ENCODE results near the gene SH3BP2. TPM values are rescaled to one million over a fixed set of nuclear protein-coding genes. Genes with fewer than 3 reads are reported as not detected.
A peak's percentile ranks its signal among the peaks of the same experiment; 100 is the strongest.

The SH3BP2 gene
- total RNA-seq, 1 experiment from 2014 or later: 28.1 TPM

- H3K36me3 ChIP-seq: peaks cover 39% of the 10 kb centered on the region
- no peaks in the 10 kb centered on the region for H3K27me3 ChIP-seq
- no peak for DNase-seq
- H3K4me1 ChIP-seq: no peaks in the 10 kb centered on the region
- H3K27ac ChIP-seq: no peak overlapping the region
- H3K4me3 ChIP-seq: no peak overlapping the region
- H3K9me3 ChIP-seq (replicated peaks): no peaks in the 10 kb centered on the region
Observed at GRCh38 chr4:2833671-2834000, 40.8 kb downstream of the SH3BP2 start.

- no peaks in the 10 kb centered on the region for H3K27me3 ChIP-seq
- peaks cover 37% of the 10 kb centered on the region for H3K36me3 ChIP-seq
- no peak overlapping the region for H3K4me3 ChIP-seq
- H3K9me3 ChIP-seq (replicated peaks): no peaks in the 10 kb centered on the region
- H3K27ac ChIP-seq: no peak overlapping the region
- no peaks in the 10 kb centered on the region for H3K4me1 ChIP-seq
- no peak for DNase-seq
Observed at GRCh38 chr4:2834001-2834921, 41.4 kb downstream of the SH3BP2 start.

GRCh38 chr4:2835978-2836377 lies 43.1 kb downstream of the SH3BP2 start:
- no peak overlapping the region for H3K27ac ChIP-seq
- no peak for DNase-seq
- H3K4me3 ChIP-seq: no peak overlapping the region
- no peaks in the 10 kb centered on the region for H3K4me1 ChIP-seq
- H3K9me3 ChIP-seq (replicated peaks): no peaks in the 10 kb centered on the region
- peaks cover 27% of the 10 kb centered on the region for H3K36me3 ChIP-seq
- no peaks in the 10 kb centered on the region for H3K27me3 ChIP-seq

- Histone ChIP-seq H3K36me3 (peaks cover 27% of the 10 kb centered on the region), H3K27ac (no peak overlapping the region), H3K9me3 (replicated peaks) (no peaks in the 10 kb centered on the region), H3K4me1 (no peaks in the 10 kb centered on the region), H3K27me3 (no peaks in the 10 kb centered on the region), H3K4me3 (no peak overlapping the region)
- DNase-seq: no peak
Observed at GRCh38 chr4:2836391-2836859, 43.5 kb downstream of the SH3BP2 start.

GRCh38 chr4:2837110-2837903 lies 44.4 kb downstream of the SH3BP2 start:
- H3K4me3 ChIP-seq: no peak overlapping the region
- H3K27me3 ChIP-seq: no peaks in the 10 kb centered on the region
- H3K36me3 ChIP-seq: peaks cover 22% of the 10 kb centered on the region
- no peaks in the 10 kb centered on the region for H3K4me1 ChIP-seq
- H3K9me3 ChIP-seq (replicated peaks): no peaks in the 10 kb centered on the region
- DNase-seq: no peak
- no peak overlapping the region for H3K27ac ChIP-seq

GRCh38 chr4:2837904-2838496 lies 45.1 kb downstream of the SH3BP2 start:
- Histone ChIP-seq H3K9me3 (replicated peaks) (no peaks in the 10 kb centered on the region), H3K27ac (no peak overlapping the region), H3K4me3 (no peak overlapping the region), H3K27me3 (no peaks in the 10 kb centered on the region), H3K36me3 (peaks cover 16% of the 10 kb centered on the region), H3K4me1 (no peaks in the 10 kb centered on the region)
- no peak for DNase-seq

GRCh38 chr4:2839060-2839459 lies 46.2 kb downstream of the SH3BP2 start:
- Histone ChIP-seq H3K4me3 (no peak overlapping the region), H3K27ac (no peak overlapping the region), H3K36me3 (peaks cover 9% of the 10 kb centered on the region), H3K4me1 (no peaks in the 10 kb centered on the region), H3K9me3 (replicated peaks) (no peaks in the 10 kb centered on the region), H3K27me3 (no peaks in the 10 kb centered on the region)
- DNase-seq: no peak

- no peaks in the 10 kb centered on the region for H3K27me3 ChIP-seq
- DNase-seq: no peak
- H3K4me1 ChIP-seq: no peaks in the 10 kb centered on the region
- no peaks in the 10 kb centered on the region for H3K36me3 ChIP-seq
- peak overlapping the region; percentile 88 for H3K4me3 ChIP-seq
- no peaks in the 10 kb centered on the region for H3K9me3 ChIP-seq (replicated peaks)
- H3K27ac ChIP-seq: peak overlapping the region; percentile 73
Observed at GRCh38 chr4:2842687-2843262, 49.9 kb downstream of the SH3BP2 start.

- peak; percentile 91 to 96 for DNase-seq
- no peaks in the 10 kb centered on the region for H3K27me3 ChIP-seq
Observed at GRCh38 chr4:2843263-2843940, 50.5 kb downstream of the SH3BP2 start, which contains the start of gene ADD1. ADD1 (plus strand) TSS chr4:2843844; CDS start chr4:2875916, 32,072 bp downstream.

GRCh38 chr4:2843941-2844584 lies 51.2 kb downstream of the SH3BP2 start:
- H3K27ac ChIP-seq: peak overlapping the region; percentile 39
- no peaks in the 10 kb centered on the region for H3K27me3 ChIP-seq
- no peaks in the 10 kb centered on the region for H3K9me3 ChIP-seq (replicated peaks)
- no peaks in the 10 kb centered on the region for H3K4me1 ChIP-seq
- no peaks in the 10 kb centered on the region for H3K36me3 ChIP-seq
- DNase-seq: peak; percentile 51 to 56
- H3K4me3 ChIP-seq: peak overlapping the region; percentile 88

More at GRCh38 chr4:2843263-2843940, 50.5 kb downstream of the SH3BP2 start, which contains the start of gene ADD1:
- Histone ChIP-seq H3K36me3 (no peaks in the 10 kb centered on the region), H3K4me1 (no peaks in the 10 kb centered on the region), H3K27ac (peak within 1 kb of the TSS; percentile 73), H3K9me3 (replicated peaks) (no peaks in the 10 kb centered on the region), H3K4me3 (peak within 1 kb of the TSS; percentile 88)

- no peak overlapping the region for H3K27ac ChIP-seq
- H3K4me3 ChIP-seq: no peak overlapping the region
- DNase-seq: no peak
- peaks cover 4% of the 10 kb centered on the region; the same call in 1 of the 2 replicates for H3K4me1 ChIP-seq
- H3K27me3 ChIP-seq: no peaks in the 10 kb centered on the region
- H3K36me3 ChIP-seq: peaks cover 3% of the 10 kb centered on the region; the same call in 1 of the 2 replicates
- H3K9me3 ChIP-seq (replicated peaks): no peaks in the 10 kb centered on the region
Observed at GRCh38 chr4:2846172-2846571, 53.3 kb downstream of the SH3BP2 start.

- Histone ChIP-seq H3K27me3 (no peaks in the 10 kb centered on the region), H3K9me3 (replicated peaks) (no peaks in the 10 kb centered on the region), H3K27ac (no peak overlapping the region), H3K36me3 (peaks cover 3% of the 10 kb centered on the region; the same call in 1 of the 2 replicates), H3K4me1 (peaks cover 8% of the 10 kb centered on the region; the same call in 1 of the 2 replicates), H3K4me3 (no peak overlapping the region)
- no peak for DNase-seq
Observed at GRCh38 chr4:2847302-2847871, 54.5 kb downstream of the SH3BP2 start.

GRCh38 chr4:2848449-2848848 lies 55.6 kb downstream of the SH3BP2 start:
- H3K4me3 ChIP-seq: no peak overlapping the region
- peaks cover 3% of the 10 kb centered on the region; the same call in 1 of the 2 replicates for H3K36me3 ChIP-seq
- peaks cover 8% of the 10 kb centered on the region; the same call in 1 of the 2 replicates for H3K4me1 ChIP-seq
- DNase-seq: no peak
- H3K27me3 ChIP-seq: no peaks in the 10 kb centered on the region
- no peaks in the 10 kb centered on the region for H3K9me3 ChIP-seq (replicated peaks)
- H3K27ac ChIP-seq: no peak overlapping the region
